Measurements from ENCODE around the gene NFIX.

NFIX gene

GRCh38 chr19:13094106-13094504, 98.8 kb downstream of the NFIX start:
- no peaks in the 10 kb centered on the region for H3K36me3 ChIP-seq (ENCODE audit: insufficient read depth, low read depth, low read length)
- no peak overlapping the region for H3K27ac ChIP-seq (ENCODE audit: low read length)
- H3K4me3 ChIP-seq (ENCODE audit: low read length), result no peak overlapping the region
- no peak overlapping the region for H3K9ac ChIP-seq (ENCODE audit: low read depth, low read length)
- H3K27me3 ChIP-seq (ENCODE audit: insufficient read depth, low read length), result peaks cover 99% of the 10 kb centered on the region
- H3K9me3 ChIP-seq (ENCODE audit: insufficient read depth, low read depth, low read length), result no peaks in the 10 kb centered on the region
- H3K4me1 ChIP-seq (ENCODE audit: insufficient read depth, low read length), result peaks cover 11% of the 10 kb centered on the region; the same call in 1 of the 2 replicates

GRCh38 chr19:13094771-13095392, 99.6 kb downstream of the NFIX start:
- Histone ChIP-seq H3K36me3 (ENCODE audit: insufficient read depth, low read depth, low read length) (no peaks in the 10 kb centered on the region), H3K4me3 (ENCODE audit: low read length) (peak overlapping the region; percentile 62; the same call in 1 of the 2 replicates), H3K27ac (ENCODE audit: low read length) (no peak overlapping the region), H3K27me3 (ENCODE audit: insufficient read depth, low read length) (peaks cover 100% of the 10 kb centered on the region), H3K9ac (ENCODE audit: low read depth, low read length) (no peak overlapping the region), H3K4me1 (ENCODE audit: insufficient read depth, low read length) (peaks cover 11% of the 10 kb centered on the region; the same call in 1 of the 2 replicates), H3K9me3 (ENCODE audit: insufficient read depth, low read depth, low read length) (no peaks in the 10 kb centered on the region)

- Histone ChIP-seq H3K9ac (ENCODE audit: low read depth, low read length) (no peak overlapping the region), H3K27me3 (ENCODE audit: insufficient read depth, low read length) (peaks cover 100% of the 10 kb centered on the region), H3K27ac (ENCODE audit: low read length) (no peak overlapping the region), H3K4me1 (ENCODE audit: insufficient read depth, low read length) (peaks cover 11% of the 10 kb centered on the region; the same call in 1 of the 2 replicates), H3K9me3 (ENCODE audit: insufficient read depth, low read depth, low read length) (no peaks in the 10 kb centered on the region), H3K4me3 (ENCODE audit: low read length) (peak overlapping the region; percentile 62; the same call in 1 of the 2 replicates), H3K36me3 (ENCODE audit: insufficient read depth, low read depth, low read length) (no peaks in the 10 kb centered on the region)
Observed at GRCh38 chr19:13095393-13095784, 100.1 kb downstream of the NFIX start.

GRCh38 chr19:13095934-13096927, 101.0 kb downstream of the NFIX start:
- Histone ChIP-seq H3K27ac (ENCODE audit: low read length) (no peak overlapping the region), H3K36me3 (ENCODE audit: insufficient read depth, low read depth, low read length) (no peaks in the 10 kb centered on the region), H3K9me3 (ENCODE audit: insufficient read depth, low read depth, low read length) (no peaks in the 10 kb centered on the region), H3K9ac (ENCODE audit: low read depth, low read length) (peak overlapping the region; percentile 16; the same call in 1 of the 2 replicates), H3K27me3 (ENCODE audit: insufficient read depth, low read length) (peaks cover 100% of the 10 kb centered on the region), H3K4me3 (ENCODE audit: low read length) (peak overlapping the region; percentile 62), H3K4me1 (ENCODE audit: insufficient read depth, low read length) (peaks cover 11% of the 10 kb centered on the region; the same call in 1 of the 2 replicates)

- Histone ChIP-seq H3K27me3 (ENCODE audit: insufficient read depth, low read length) (peaks cover 100% of the 10 kb centered on the region), H3K27ac (ENCODE audit: low read length) (no peak overlapping the region), H3K9me3 (ENCODE audit: insufficient read depth, low read depth, low read length) (no peaks in the 10 kb centered on the region), H3K4me1 (ENCODE audit: insufficient read depth, low read length) (peaks cover 9% of the 10 kb centered on the region; the same call in 1 of the 2 replicates), H3K4me3 (ENCODE audit: low read length) (no peak overlapping the region), H3K36me3 (ENCODE audit: insufficient read depth, low read depth, low read length) (no peaks in the 10 kb centered on the region), H3K9ac (ENCODE audit: low read depth, low read length) (no peak overlapping the region)
Observed at GRCh38 chr19:13097033-13097462, 101.8 kb downstream of the NFIX start.

- Histone ChIP-seq H3K4me3 (ENCODE audit: low read length) (no peak overlapping the region), H3K36me3 (ENCODE audit: insufficient read depth, low read depth, low read length) (no peaks in the 10 kb centered on the region), H3K9ac (ENCODE audit: low read depth, low read length) (no peak overlapping the region), H3K4me1 (ENCODE audit: insufficient read depth, low read length) (peaks cover 5% of the 10 kb centered on the region; the same call in 1 of the 2 replicates), H3K9me3 (ENCODE audit: insufficient read depth, low read depth, low read length) (no peaks in the 10 kb centered on the region), H3K27ac (ENCODE audit: low read length) (no peak overlapping the region), H3K27me3 (ENCODE audit: insufficient read depth, low read length) (peaks cover 100% of the 10 kb centered on the region)
Observed at GRCh38 chr19:13097463-13098258, 102.4 kb downstream of the NFIX start.

GRCh38 chr19:13098277-13099072, 103.2 kb downstream of the NFIX start:
- H3K27ac ChIP-seq (ENCODE audit: low read length), result no peak overlapping the region
- no peak overlapping the region for H3K9ac ChIP-seq (ENCODE audit: low read depth, low read length)
- H3K27me3 ChIP-seq (ENCODE audit: insufficient read depth, low read length), result peaks cover 100% of the 10 kb centered on the region
- no peaks in the 10 kb centered on the region for H3K36me3 ChIP-seq (ENCODE audit: insufficient read depth, low read depth, low read length)
- peaks cover 5% of the 10 kb centered on the region; the same call in 1 of the 2 replicates for H3K4me1 ChIP-seq (ENCODE audit: insufficient read depth, low read length)
- peak overlapping the region; percentile 10; the same call in 1 of the 2 replicates for H3K4me3 ChIP-seq (ENCODE audit: low read length)
- no peaks in the 10 kb centered on the region for H3K9me3 ChIP-seq (ENCODE audit: insufficient read depth, low read depth, low read length)

- Histone ChIP-seq H3K4me1 (ENCODE audit: insufficient read depth, low read length) (peaks cover 4% of the 10 kb centered on the region; the same call in 1 of the 2 replicates), H3K9me3 (ENCODE audit: insufficient read depth, low read depth, low read length) (no peaks in the 10 kb centered on the region), H3K27ac (ENCODE audit: low read length) (no peak overlapping the region), H3K9ac (ENCODE audit: low read depth, low read length) (no peak overlapping the region), H3K36me3 (ENCODE audit: insufficient read depth, low read depth, low read length) (no peaks in the 10 kb centered on the region), H3K4me3 (ENCODE audit: low read length) (peak overlapping the region; percentile 10; the same call in 1 of the 2 replicates), H3K27me3 (ENCODE audit: insufficient read depth, low read length) (peaks cover 92% of the 10 kb centered on the region)
Observed at GRCh38 chr19:13099073-13099999, 104.1 kb downstream of the NFIX start.

- H3K4me1 ChIP-seq (ENCODE audit: insufficient read depth, low read length), result no peaks in the 10 kb centered on the region; the same call in 1 of the 2 replicates
- H3K36me3 ChIP-seq (ENCODE audit: insufficient read depth, low read depth, low read length), result no peaks in the 10 kb centered on the region
- peaks cover 84% of the 10 kb centered on the region for H3K27me3 ChIP-seq (ENCODE audit: insufficient read depth, low read length)
- no peak overlapping the region for H3K9ac ChIP-seq (ENCODE audit: low read depth, low read length)
- H3K4me3 ChIP-seq (ENCODE audit: low read length), result no peak overlapping the region
- H3K9me3 ChIP-seq (ENCODE audit: insufficient read depth, low read depth, low read length), result no peaks in the 10 kb centered on the region
- H3K27ac ChIP-seq (ENCODE audit: low read length), result no peak overlapping the region
Observed at GRCh38 chr19:13100031-13100588, 104.8 kb downstream of the NFIX start.

Measured in iPS-20b (cell line).